Kidney epithelial cell (primary cell): ENCODE results near the gene OMP. TPM values are rescaled to one million over a fixed set of nuclear protein-coding genes. Genes with fewer than 3 reads are reported as not detected.

Experiments
- DNase-seq: peaks from one replicate; pipeline ENCODE4 v3.0.0-alpha.2; 2010; ENCODE audit warnings: low read depth
- H3K27me3 ChIP-seq: 2 replicates; pipeline ENCODE4 v1.6.0; 2011; ENCODE audit warnings: low read length; ENCODE audit not compliant: control insufficient read depth, insufficient read depth
- H3K36me3 ChIP-seq: 2 replicates; pipeline ENCODE4 v1.5.1; 2011; ENCODE audit warnings: low read length; ENCODE audit not compliant: control insufficient read depth, insufficient read depth
- H3K4me3 ChIP-seq: 2 replicates; pipeline ENCODE4 v1.5.1; 2011; ENCODE audit warnings: low read depth, mild to moderate bottlenecking, control low read depth, low read length
- total RNA-seq: library from RNA; depleted of rRNA; stranded (reverse); fragments of >200 nt; gene quantifications from 2 replicates; pipeline ENCODE4 v1.2.3, GENCODE V29; 2015
- TF ChIP-seq, protein P1 (sequence below): IDR thresholded peaks from 2 replicates; pipeline ENCODE4 v1.5.1; 2011; ENCODE audit warnings: mild to moderate bottlenecking, moderate library complexity, low read length, control low read depth, inconsistent platforms; ENCODE audit not compliant: insufficient read depth, poor library complexity, severe bottlenecking

The OMP gene
- total RNA-seq, 1 donor from 2014 or later, result not detected

- H3K36me3 ChIP-seq, result no peaks in the 10 kb centered on the region
- DNase-seq, result no peak
- no peak overlapping the region for H3K4me3 ChIP-seq
- TF ChIP-seq, protein P1, sequence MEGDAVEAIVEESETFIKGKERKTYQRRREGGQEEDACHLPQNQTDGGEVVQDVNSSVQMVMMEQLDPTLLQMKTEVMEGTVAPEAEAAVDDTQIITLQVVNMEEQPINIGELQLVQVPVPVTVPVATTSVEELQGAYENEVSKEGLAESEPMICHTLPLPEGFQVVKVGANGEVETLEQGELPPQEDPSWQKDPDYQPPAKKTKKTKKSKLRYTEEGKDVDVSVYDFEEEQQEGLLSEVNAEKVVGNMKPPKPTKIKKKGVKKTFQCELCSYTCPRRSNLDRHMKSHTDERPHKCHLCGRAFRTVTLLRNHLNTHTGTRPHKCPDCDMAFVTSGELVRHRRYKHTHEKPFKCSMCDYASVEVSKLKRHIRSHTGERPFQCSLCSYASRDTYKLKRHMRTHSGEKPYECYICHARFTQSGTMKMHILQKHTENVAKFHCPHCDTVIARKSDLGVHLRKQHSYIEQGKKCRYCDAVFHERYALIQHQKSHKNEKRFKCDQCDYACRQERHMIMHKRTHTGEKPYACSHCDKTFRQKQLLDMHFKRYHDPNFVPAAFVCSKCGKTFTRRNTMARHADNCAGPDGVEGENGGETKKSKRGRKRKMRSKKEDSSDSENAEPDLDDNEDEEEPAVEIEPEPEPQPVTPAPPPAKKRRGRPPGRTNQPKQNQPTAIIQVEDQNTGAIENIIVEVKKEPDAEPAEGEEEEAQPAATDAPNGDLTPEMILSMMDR, result peak; percentile 79
- no peaks in the 10 kb centered on the region for H3K27me3 ChIP-seq
Observed at GRCh38 chr11:77113382-77114088, 10.9 kb downstream of the OMP start.

- DNase-seq, result no peak
- no peaks in the 10 kb centered on the region for H3K36me3 ChIP-seq
- H3K27me3 ChIP-seq, result no peaks in the 10 kb centered on the region
- TF ChIP-seq, protein P1, result no peak
- no peak overlapping the region for H3K4me3 ChIP-seq
Observed at GRCh38 chr11:77114089-77114463, 11.4 kb downstream of the OMP start.

DNA sequence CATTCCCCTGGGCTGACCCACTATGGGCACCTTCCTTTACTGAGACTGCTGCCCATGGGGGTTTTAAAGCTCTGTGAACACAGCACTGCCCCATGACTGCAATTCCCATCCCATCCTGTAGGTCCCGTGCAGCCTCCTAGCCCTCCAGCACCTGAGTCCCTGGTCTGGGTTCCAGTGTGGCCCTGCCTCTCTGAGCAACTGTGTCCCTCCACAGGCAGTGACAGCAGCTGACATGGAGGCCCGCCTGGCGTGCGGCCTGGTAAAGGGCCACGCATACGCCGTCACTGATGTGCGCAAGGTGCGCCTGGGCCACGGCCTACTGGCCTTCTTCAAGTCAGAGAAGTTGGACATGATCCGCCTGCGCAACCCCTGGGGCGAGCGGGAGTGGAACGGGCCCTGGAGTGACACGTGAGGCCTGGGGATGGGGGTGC is 12.6 kb downstream of the OMP start:
- TF ChIP-seq, protein P1, result peak; percentile 14
- no peaks in the 10 kb centered on the region for H3K36me3 ChIP-seq
- H3K4me3 ChIP-seq, result no peak overlapping the region
- no peaks in the 10 kb centered on the region for H3K27me3 ChIP-seq
- DNase-seq, result no peak

- H3K36me3 ChIP-seq, result no peaks in the 10 kb centered on the region
- TF ChIP-seq, protein P1, result no peak
- no peaks in the 10 kb centered on the region for H3K27me3 ChIP-seq
- H3K4me3 ChIP-seq, result no peak overlapping the region
- DNase-seq, result no peak
Observed at GRCh38 chr11:77115956-77116355, 13.3 kb downstream of the OMP start.

DNA sequence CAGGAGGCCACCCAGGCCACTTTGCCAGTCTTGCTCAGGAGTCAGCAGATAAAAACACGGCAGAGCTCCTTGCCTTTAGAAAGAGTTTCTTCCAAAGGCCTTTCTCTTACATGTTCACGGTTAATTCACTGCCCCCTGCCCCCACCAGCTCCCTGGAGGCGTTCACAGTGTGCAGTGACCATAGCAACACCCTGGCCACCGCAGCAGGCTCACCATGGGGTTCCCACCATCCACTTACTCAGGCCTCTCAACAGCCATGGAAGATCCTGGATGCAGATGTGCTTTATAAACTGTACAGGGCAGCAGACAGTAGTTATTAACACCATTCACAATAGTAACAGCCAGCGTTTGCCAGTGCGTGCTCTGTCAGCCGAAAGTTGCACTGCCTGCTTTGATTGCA is 14.9 kb downstream of the OMP start:
- no peaks in the 10 kb centered on the region for H3K27me3 ChIP-seq
- DNase-seq, result no peak
- H3K36me3 ChIP-seq, result no peaks in the 10 kb centered on the region
- H3K4me3 ChIP-seq, result no peak overlapping the region
- TF ChIP-seq, protein P1, result no peak

DNA sequence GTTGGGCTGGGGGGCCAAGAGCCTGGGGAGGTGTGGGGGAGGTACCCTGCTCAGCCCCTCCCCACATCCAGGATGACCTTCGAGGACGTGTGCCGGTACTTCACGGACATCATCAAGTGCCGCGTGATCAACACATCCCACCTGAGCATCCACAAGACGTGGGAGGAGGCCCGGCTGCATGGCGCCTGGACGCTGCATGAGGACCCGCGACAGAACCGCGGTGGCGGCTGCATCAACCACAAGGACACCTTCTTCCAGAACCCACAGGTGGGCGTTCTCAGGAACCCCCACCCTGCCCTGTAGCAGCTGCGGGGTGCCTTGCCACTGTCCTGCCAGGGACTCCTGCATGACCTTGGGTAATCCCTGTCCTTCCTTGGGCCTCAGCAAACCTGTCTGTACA is 15.4 kb downstream of the OMP start:
- Histone ChIP-seq H3K36me3 (no peaks in the 10 kb centered on the region), H3K27me3 (no peaks in the 10 kb centered on the region), H3K4me3 (no peak overlapping the region)
- DNase-seq, result no peak
- TF ChIP-seq, protein P1, result no peak
